ENCODE data around the gene PIP5KL1.
A peak's percentile ranks its signal among the peaks of the same experiment; 100 is the strongest.

PIP5KL1 gene

GRCh38 chr9:127974769-127975261 is 44.2 kb upstream of the PIP5KL1 start:
- peaks cover 23 to 98% (median 92%) of the 10 kb centered on the region in 4 donors for H3K4me1 ChIP-seq
- no peaks in the 10 kb centered on the region for H3K9me3 ChIP-seq
- no peaks in the 10 kb centered on the region for H3K36me3 ChIP-seq
- peak; percentile 79 to 92 for DNase-seq
- no peaks in the 10 kb centered on the region for H3K27me3 ChIP-seq
- peak overlapping the region; percentile 94 for H3K27ac ChIP-seq
- TF ChIP-seq CTCF (IDR thresholded peaks at IDR 0.05), result no peak
- no peak overlapping the region for H3K4me3 ChIP-seq
- intact Hi-C loops (cut with DNase I; ENCODE audit: low total_unique reads), result loop anchor here (5.0 kb wide), 1 partner anchor 33 kb away; no protein-coding TSS in a partner anchor

GRCh38 chr9:127974001-127974768 is 43.6 kb upstream of the PIP5KL1 start:
- no peak for DNase-seq
- no peaks in the 10 kb centered on the region for H3K27me3 ChIP-seq
- intact Hi-C loops (cut with DNase I; ENCODE audit: low total_unique reads), result no loop called here
- TF ChIP-seq CTCF (IDR thresholded peaks at IDR 0.05), result no peak
- no peak overlapping the region for H3K4me3 ChIP-seq
- no peaks in the 10 kb centered on the region for H3K9me3 ChIP-seq
- peak overlapping the region; percentile 94 for H3K27ac ChIP-seq
- peaks cover 19 to 100% (median 96%) of the 10 kb centered on the region in 4 donors for H3K4me1 ChIP-seq
- H3K36me3 ChIP-seq, result no peaks in the 10 kb centered on the region

GRCh38 chr9:127973169-127974000 is 42.8 kb upstream of the PIP5KL1 start:
- peak overlapping the region; percentile 94 for H3K27ac ChIP-seq
- H3K36me3 ChIP-seq, result no peaks in the 10 kb centered on the region
- no peaks in the 10 kb centered on the region for H3K27me3 ChIP-seq
- no peaks in the 10 kb centered on the region for H3K9me3 ChIP-seq
- no peak overlapping the region for H3K4me3 ChIP-seq
- no peak for TF ChIP-seq CTCF (IDR thresholded peaks at IDR 0.05)
- H3K4me1 ChIP-seq, result peaks cover 18 to 100% (median 97%) of the 10 kb centered on the region in 4 donors
- intact Hi-C loops (cut with DNase I; ENCODE audit: low total_unique reads), result no loop called here
- DNase-seq, result no peak

GRCh38 chr9:127972236-127972871 is 41.8 kb upstream of the PIP5KL1 start:
- peak overlapping the region; percentile 94 for H3K27ac ChIP-seq
- H3K4me1 ChIP-seq, result peaks cover 18 to 100% (median 95%) of the 10 kb centered on the region in 4 donors
- no peaks in the 10 kb centered on the region for H3K36me3 ChIP-seq
- H3K27me3 ChIP-seq, result no peaks in the 10 kb centered on the region
- H3K4me3 ChIP-seq, result no peak overlapping the region
- H3K9me3 ChIP-seq, result no peaks in the 10 kb centered on the region
- intact Hi-C loops (cut with DNase I; ENCODE audit: low total_unique reads), result no loop called here
- no peak for DNase-seq
- no peak for TF ChIP-seq CTCF (IDR thresholded peaks at IDR 0.05)
